Myocyte (in vitro differentiated cells): ENCODE data around the gene FBXL7. TPM values are rescaled to one million over a fixed set of nuclear protein-coding genes. Genes with fewer than 3 reads are reported as not detected.

Experiments used
- DNase-seq: peaks from one replicate; pipeline ENCODE4 v3.0.0-alpha.2; 2012; ENCODE audit warnings: low read depth
- total RNA-seq: library from RNA; depleted of rRNA; stranded (reverse); fragments of >200 nt; gene quantifications from 2 replicates; pipeline ENCODE4 v1.2.3, GENCODE V29; 2014

FBXL7 gene
- total RNA-seq, 1 donor from 2014 or later: 11.2 TPM

DNA sequence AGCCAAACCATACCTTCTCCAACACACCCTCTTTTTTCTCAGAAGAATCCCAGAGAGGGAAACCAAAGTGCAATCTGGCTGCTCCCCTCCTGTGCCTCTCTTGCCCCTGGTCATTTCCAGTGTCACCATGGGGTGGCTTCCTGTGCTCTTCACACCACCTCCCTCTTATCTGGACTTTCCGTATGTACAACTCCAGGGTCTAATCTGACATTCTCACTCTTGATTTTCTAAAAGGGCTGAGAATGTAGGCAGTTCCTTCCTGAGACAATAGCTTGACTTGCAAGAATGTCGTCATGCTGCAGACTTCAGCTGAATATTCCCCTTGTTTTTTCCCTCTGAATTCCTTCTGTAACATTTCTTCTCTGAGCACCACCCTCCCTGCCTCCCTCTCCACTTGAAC, 110.2 kb downstream of the FBXL7 start:
- no peak for DNase-seq

DNA sequence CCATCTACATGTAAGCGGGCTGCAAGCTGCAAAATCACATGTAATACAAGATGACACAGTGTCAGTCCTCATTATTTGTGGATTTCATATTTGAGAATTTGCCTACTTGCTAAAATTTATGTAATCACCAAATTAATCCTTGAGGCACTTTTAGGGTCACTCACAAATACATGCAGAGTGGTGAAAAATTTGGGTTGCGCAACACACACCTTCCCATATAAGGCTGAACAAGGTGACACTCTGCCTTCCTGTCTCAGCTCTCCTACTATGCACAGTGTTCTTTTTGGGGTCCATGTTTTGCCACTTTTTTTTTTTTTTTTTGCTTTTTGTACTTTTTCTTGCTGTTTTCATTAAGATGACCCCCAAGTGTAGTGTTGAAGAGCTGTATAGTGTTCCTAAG, 111.0 kb downstream of the FBXL7 start:
- DNase-seq: no peak

DNA sequence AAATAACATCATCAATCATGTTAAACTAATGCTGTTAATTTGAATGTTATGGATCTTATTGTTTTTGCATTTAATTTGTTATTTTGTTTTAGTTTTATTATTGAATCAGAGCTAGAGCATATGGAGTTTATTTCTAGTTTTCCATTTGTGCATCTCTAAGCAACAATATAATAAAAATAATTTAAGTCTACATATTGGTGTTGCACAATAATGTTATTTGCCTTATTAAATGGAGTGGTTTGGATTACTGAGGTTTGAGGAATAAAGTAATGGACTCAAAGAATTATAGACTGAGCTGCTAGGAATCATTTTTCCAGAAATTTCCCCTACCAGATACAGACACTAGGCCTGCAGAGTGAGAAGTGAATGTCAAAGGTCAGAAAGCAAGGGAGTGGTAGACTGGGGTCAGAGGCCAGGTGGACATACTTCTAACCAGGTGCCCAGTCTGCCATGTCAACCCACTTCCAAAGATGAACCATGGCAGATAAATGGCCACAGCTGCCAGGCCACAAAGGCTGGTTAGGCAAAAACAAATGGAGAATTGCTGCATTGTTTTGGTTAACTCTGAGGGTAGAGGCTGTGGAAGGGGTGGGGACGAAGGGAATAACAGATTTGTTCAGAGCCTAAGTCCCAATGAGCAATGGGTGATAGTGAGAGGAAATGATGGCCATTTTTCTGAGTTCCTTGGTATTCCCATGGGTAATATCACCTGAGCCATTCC, 113.1 kb downstream of the FBXL7 start:
- DNase-seq: peak; percentile 85

DNA sequence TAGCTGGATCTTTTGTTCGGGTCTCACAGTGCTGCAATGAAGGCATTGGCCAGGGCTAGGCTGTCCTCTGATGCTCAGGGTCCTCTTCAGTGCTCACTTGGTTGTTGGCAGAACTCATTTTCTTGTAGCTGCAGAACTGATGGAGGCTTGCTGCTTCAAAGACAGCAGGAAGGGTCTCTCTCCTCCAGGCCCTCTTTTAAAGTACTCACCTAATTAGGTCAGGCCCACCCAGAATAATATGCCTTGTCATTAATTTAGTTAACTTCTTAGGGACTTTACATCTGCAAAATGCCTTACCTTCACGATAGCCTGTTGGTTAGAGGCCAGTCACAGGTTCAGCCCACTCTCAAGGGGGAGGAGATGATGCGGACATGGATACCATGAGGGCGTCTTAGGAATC, 114.7 kb downstream of the FBXL7 start:
- no peak for DNase-seq

DNA sequence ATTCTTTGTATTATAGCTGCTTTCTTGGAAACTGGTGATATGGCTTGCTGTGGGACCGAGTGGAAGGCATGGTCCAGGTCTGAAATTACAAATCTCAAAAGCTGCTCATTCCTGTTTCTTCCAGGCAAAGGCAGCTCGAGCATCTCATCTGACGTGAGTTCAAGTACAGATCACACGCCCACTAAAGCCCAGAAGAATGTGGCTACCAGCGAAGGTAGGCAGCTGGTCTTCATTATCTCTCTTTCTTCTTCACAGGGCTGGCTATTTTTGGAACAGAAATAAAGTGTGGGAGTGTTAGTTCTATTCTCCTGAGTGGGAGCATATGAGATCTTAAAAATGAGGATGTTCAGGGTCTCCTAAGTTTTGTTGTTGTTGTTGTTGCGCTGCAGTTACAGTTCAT, 115.9 kb downstream of the FBXL7 start:
- DNase-seq: no peak

DNA sequence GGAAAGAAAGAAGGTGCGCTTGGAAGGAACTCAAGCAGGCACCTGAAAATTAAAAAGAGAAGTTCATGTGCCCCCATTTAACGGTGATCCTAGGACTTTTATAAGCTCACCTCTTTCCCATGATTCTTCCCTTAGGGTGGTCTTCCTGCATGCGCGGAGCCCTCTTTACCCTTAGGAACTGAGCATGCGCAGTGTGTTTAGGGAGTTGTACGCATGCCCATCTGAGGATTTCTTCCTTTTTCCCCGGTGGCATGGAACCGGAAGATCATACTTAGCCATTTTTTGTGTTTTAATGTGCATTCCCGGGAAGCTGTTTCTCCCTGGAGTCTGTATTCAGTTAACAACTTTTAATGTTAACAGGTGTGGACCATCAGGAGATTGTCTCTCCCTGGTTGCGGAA, 119.0 kb downstream of the FBXL7 start:
- no peak for DNase-seq

DNA sequence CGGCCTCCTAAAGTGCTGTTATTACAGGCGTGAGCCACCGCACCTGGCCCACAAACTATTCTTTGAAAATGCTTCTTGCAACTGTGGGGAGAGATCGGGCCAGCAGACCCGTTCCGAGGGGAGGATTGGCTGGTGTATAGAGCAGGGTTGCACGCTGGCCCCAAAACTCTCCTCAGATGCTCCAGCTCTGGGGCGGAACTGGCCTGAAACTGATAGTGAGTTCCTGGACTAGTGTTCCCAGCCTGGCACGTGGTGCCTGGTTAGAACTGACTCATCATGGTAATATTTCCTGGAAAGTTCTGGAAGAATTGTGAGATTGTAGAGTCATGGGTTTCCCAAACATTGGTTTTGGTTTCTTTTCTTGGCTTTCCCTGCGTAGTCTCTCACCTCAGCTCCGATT, 120.5 kb downstream of the FBXL7 start:
- DNase-seq: peak; percentile 81

DNA sequence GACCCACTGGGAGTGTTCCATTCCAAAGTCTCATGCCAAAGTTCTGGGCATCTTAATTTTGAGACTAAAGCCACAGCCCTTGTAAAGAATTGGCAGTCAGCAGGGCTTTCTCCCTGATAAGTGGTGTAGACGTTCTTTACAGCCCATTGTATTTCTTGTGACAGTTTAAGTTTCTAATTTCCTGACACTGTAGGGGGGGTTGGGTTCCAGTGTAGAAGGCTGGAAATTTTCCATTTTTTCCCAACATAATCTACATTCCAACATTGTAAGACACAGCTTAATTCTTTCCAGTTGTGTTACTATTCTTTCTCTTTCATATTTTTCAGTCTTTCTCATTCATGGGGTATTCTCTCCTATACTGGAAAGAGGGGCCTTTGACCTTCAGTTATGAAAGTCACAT, 121.1 kb downstream of the FBXL7 start:
- no peak for DNase-seq

DNA sequence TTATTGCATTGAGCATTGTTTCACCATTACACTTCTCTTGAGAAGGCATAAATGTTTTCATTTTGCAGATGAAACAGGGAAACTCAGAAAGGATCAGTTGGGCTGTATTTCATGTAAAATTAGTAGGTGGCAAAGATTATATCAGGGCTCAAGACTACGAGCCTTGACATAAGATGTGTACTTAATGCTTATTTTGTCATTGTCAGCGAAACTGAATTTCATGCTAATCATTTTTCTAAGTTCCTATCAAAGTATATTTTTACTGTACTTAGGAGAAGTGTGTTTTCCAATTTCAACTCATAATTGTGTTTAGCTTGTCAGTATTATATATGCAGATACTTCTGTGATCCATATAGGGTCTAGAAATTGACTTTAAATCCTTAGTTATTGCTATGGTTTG, 123.8 kb downstream of the FBXL7 start:
- no peak for DNase-seq

DNA sequence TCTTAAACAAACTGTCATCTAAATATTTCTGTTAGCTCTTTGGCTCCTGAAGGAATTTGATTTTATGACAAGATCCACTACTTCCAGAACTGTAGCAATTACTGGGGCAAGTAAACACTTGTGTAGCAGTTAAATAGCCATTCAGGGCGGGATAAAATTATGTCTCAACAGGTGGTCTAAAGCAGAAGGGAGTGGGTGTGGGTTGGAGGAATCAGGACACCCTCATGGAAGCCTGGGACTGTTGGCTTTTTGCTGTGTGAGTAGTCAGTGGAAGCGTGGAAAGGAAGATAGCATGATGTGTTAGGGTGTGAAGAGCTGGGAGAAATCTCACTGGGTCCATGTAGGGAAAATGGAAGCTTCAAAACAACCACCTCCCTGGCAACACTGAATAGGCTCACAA, 127.1 kb downstream of the FBXL7 start:
- DNase-seq: peak; percentile 67

DNA sequence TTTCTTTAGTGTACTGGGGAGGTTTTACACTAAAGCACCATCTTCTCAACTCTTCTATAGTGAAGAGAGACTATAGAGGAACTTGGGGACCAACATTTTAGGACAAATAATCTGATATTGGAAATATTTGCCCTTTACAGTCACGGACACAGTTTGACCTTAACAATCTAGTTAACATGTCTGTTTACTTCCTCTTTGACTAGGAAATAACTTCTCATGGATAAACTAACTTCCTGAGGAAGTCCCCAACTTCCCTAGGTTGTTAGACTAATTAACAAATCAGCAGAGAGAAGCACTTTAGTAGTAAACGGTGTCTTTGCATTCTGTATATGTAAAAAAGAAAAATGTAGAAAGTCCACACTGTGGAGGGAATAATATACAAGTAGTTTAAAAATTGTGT, 127.7 kb downstream of the FBXL7 start:
- no peak for DNase-seq

DNA sequence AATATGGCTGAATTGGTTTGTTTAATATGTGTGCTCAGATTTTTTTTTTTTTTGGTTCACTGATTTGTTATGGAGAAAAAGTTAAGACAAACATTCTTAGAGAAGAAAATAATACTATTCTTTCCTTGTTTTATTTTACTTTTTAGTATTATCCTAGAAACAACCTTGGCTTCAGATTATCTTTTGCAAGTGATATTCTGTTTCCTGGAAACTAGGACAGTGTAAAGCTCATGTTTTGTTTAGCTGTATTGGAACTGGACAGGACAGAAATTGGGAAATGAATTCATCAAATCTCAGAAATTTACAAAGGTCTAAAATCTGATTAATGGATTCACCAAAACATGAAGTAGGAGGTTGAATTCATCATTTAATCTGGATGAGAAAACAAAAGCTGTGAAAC, 130.5 kb downstream of the FBXL7 start:
- DNase-seq: no peak

DNA sequence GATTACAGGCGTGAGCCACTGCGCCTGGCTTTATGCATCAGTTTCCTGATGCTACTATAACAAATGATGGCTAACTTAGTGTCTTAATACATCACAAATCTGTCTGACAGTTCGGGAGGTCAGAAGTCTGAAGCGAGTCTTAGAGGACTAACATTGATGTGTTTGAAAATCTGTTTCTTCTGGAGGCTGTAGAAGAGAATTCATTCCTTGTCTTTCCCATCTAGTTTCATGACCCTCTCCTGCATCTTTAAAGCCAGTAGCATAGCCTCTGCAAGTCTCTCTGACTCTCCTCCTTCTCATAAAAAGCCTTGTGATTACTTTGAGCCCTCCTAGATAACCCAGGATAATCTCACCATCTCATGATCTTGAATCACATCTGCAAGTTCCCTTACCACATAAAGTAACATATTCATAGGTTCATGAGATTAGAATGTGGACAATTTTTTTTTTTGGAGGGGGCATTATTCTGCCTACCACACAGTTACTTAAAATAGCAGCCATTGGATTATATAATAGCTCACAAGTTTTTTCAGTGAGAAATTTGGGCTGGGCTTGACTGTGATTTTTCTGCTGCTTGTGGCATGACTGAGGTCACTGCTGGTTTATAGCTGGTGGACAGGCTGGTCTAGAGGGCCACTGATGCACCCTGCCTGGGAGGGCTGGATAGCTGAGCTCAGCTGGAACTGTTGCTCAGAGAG, 134.8 kb downstream of the FBXL7 start:
- DNase-seq: peak; percentile 88

DNA sequence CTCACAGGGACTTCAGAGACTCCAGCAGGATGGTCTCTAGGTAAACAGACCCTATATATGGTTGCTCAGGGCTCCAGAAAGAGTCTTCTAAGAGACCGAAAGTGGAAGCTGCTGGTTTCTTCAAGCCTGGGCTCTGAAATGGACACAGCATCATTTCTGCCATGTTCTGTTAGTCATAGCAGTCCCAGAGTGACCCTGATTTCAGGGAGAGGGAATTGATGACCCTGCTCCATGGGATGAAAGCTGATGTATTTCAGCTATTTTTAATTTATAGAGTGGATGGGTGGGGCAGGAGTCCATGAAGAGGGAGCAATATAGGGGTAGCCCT, 135.3 kb downstream of the FBXL7 start:
- DNase-seq: no peak

DNA sequence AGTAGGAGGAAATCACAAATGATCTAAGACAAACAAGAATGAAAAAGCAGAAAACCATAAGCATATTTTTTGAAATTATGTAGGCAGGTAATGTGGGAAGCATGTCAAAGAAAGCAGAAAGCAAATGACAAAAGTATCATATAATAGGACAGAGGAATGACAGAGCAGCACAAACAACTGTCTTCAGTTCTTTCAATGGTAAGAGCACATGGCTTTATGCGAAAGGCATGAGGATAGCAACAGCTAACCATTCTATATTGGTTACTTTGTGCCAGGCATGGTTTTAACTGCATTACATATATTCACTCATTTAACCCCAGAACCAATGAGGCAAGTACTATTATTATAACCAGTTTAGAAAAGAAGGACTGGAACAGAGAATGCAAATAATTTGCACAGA, 137.4 kb downstream of the FBXL7 start:
- DNase-seq: no peak

DNA sequence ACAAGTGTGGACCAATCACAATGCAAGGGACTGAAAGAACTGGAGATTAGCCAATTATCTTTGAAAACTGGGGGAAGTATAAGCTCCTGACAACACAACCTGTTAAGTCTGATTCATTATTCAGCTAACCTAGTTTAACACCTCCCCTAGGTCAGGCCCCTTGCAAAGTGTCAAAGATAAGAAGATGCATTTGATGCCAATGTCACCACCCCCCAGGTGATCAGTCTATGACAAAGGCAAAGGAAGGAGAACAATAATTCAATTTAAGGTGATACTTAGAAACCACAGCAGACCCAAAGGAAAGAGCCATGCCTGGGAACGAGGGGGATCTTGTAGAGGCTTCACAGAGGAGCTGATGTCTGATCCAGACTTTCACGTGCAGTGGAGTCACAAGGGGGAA, 137.9 kb downstream of the FBXL7 start:
- DNase-seq: no peak

DNA sequence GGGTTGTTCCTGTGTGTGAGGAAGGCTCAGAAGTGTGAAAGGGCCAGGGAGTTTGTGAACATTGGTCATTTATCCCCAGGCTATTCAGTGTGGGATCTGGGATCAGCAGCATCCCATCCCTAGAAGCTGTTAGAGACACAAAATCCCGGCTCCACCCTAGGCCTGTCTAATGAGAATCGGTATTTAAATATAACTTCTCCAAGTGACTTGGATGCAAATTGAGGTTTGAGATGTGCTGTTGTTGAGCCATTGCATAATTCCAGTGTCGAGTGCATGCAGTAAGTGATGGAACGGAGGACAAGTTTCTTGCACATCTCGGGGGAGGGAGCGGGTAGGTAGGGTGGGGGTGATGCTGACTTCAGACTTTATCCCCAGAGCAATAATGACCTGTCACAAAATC, 138.3 kb downstream of the FBXL7 start:
- no peak for DNase-seq

DNA sequence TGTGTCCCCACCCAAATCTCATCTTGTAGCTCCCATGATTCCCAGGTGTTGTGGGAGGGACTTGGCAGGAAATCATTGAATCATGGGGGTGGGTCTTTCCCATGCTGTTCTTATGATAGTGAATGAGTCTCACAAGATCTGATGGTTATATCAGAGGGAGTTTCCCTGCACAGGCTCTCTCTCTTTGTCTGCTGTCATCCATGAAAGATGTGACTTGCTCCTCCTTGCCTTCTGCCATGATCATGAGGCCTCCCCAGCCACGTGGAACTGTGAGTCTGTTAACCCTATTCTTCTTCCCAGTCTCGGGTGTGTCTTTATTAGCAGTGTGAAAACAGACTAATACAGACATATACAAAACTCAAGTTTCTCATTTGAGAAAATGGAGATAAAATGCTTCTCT, 139.3 kb downstream of the FBXL7 start:
- no peak for DNase-seq

DNA sequence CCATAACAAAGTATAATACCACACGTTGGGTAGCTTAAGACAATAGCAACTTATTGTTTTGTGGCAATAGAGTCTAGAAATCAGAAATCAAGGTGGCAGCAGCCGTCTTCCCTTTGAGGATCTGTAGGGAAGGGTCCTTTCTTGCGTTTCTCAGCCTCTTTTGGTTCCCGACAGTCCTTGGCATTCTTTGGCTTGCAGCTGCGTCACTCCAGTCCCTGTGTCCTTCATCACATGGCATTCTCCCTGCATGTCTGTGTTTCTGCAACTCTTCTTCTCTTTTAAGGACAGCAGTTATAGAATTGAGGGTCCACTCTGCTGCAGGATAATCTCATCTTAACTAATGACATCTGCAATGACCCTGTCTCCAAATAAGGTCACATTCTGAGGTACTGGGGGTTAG, 140.1 kb downstream of the FBXL7 start:
- no peak for DNase-seq

DNA sequence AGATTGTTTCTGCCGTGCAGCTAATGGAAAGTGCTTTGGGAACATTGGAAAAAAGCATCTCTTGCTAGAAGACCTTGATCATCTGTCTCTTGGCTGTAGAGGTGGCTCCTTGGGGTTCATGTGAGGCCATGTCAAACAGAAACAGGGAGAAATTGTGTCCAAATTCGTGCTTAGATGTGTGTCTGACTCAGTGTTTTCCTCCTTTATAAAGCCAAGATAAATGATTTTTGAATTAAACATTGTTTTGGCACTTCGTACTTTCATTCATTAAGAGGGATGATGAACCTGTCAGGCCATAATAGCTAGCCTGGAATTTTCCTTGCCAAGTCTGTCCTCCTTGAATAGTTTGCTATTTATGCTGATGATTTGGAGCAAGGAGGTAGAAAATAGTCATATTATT, 143.8 kb downstream of the FBXL7 start:
- DNase-seq: no peak

DNA sequence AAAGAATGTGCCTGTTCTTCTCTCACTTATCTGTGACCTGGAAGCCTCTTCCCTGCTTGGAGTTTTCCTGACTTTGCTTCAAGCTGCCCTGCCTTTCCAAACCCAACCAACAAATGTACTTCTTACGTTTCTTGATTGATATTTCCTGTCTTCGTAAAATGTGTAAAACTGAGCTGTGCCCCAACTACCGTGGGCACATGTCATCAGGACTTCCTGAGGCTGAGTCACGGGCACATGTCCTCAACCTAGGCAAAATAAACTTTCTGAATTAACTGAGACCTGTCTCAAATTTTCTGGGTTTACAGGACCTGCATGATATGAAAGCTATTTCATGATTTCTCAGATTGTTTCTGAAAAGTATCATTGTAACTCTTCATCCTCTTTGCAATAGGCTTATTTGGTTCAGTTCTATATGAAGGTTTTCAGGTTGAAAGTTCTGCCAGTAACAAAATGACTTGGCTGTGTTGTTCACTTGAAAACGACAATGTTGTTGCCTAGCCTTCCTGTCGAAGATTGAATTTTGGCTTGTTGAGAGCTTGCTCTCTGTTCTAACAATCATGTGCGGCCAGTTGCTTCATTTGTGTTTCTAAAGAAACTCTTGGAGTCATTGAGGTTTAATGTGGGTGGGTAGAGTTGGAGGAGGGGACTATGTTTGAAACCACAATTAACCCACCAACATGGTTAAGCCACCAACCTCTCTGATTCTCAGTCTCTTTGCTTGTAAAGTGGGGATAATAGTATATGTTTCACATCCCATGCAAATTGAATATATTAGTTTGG, 145.6 kb downstream of the FBXL7 start:
- DNase-seq: peak; percentile 79

DNA sequence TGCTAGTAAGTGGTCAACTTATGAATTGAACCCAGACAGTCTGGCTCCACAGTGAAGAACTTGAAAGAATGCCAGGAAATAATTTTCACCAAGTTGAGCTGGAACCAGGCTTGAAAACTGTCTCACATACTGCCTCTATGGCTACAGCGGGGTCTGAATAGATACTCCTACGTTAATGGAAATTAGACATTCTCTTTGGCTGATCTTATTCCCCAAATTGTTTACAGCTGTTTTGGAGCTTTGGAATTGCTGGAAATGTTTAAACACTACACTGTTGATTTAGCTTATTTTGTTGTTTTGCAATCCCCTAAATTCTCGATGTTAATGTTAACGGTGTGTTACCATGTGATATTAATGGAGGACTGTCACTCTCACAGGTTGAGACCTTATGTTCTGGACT, 146.4 kb downstream of the FBXL7 start:
- no peak for DNase-seq

DNA sequence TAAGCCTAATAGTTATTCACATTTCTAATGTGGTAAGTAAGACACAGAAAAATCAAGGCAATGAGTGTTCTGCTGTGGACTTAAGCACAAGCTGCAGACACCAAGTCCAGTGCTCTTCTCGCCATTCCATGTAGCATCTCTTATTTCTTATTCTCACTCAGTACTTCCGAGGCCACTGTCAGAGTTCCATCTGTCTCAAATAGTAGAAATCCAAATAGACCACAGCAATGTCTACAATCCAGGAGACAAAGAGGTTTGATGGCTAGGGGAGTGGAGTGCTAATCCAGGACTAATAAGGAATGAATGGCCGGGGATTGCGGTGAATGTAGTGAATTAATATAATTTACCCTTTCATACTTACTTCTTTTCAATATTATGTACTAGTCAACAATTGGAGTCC, 147.3 kb downstream of the FBXL7 start:
- peak; percentile 72 for DNase-seq
